ENCODE measurements around the gene PLIN3. TPM values are rescaled to one million over a fixed set of nuclear protein-coding genes. Genes with fewer than 3 reads are reported as not detected.
"Not testable (repeated sequence)": the region's sequence is repeated elsewhere in the genome, so short reads cannot be mapped to it uniquely, and the experiment has no call there.

Gene PLIN3
- total and polyA plus RNA-seq, 9 of the 15 experiments (the other 6 are each of a cell fraction or from before 2014, with no cell fraction given), result 7.5 to 75.6 (median 43.1) TPM

DNA sequence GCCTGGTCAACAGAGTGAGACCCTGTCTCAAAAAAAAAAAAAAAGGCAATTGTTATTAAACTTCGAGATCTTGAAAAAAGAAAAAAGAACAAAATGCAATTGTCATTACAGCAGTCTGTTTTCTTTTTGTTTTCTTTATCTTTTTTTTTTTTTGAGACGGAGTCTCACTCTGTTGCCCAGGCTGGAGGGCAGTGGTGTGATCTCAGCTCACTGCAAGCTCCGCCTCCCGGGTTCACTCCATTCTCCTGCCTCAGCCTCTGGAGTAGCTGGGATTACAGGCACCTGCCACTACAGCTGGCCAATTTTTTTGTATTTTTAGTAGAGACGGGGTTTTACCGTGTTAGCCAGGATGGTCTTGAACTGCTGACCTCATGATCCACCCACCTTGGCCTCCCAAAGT, 15.4 kb upstream of the PLIN3 start:
- H3K4me1 ChIP-seq (replicated peaks in 1 of 2; ENCODE audit: control insufficient read depth in 2 of 2, insufficient read depth in 2 of 2, low read length in 2 of 2); FAIRE-seq; H3K9ac ChIP-seq (ENCODE audit: insufficient read depth in 1 of 2, low read depth in 2 of 2, low read length in 2 of 2); in situ Hi-C loops (cut with MboI); H3K9me1 ChIP-seq (ENCODE audit: control insufficient read depth, insufficient read depth, low read length); H3K27me3 ChIP-seq (ENCODE audit: control insufficient read depth in 2 of 2, insufficient read depth in 2 of 2, low read length in 2 of 2); H3K4me2 ChIP-seq (ENCODE audit: insufficient read depth, low read length); H3K27ac ChIP-seq (ENCODE audit: extremely low read depth, low read depth, low read length); H3K79me2 ChIP-seq (ENCODE audit: control insufficient read depth, insufficient read depth, low read length); H3K4me3 ChIP-seq; POLR2A ChIA-PET; H4K20me1 ChIP-seq (replicated peaks; ENCODE audit: control insufficient read depth, insufficient read depth, low read length); ATAC-seq; H3K9me3 ChIP-seq (replicated peaks; ENCODE audit: control insufficient read depth, insufficient read depth, low read depth, low read length); intact Hi-C loops (cut with micrococcal nuclease); BruUV-seq (replicated peaks); DNase-seq (ENCODE audit: extremely low read depth in 1 of 4, low spot score in 3 of 4); H3K36me3 ChIP-seq (ENCODE audit: control insufficient read depth, insufficient read depth, low read length); H2AFZ ChIP-seq (ENCODE audit: low read depth, low read length); CTCF ChIA-PET (ENCODE audit: low intra/inter-chr PET ratio): not testable (repeated sequence)
- peak; percentile 42; the same call in 1 of the 2 replicates for TF ChIP-seq ZNF121 (CRISPR knock-in tag; conservative IDR thresholded peaks at IDR 0.05)
- 24% methylated on average over 5 of the region's 6 CpGs for WGBS (ENCODE audit: insufficient coverage, low coverage, missing lambda C conversion rate)

DNA sequence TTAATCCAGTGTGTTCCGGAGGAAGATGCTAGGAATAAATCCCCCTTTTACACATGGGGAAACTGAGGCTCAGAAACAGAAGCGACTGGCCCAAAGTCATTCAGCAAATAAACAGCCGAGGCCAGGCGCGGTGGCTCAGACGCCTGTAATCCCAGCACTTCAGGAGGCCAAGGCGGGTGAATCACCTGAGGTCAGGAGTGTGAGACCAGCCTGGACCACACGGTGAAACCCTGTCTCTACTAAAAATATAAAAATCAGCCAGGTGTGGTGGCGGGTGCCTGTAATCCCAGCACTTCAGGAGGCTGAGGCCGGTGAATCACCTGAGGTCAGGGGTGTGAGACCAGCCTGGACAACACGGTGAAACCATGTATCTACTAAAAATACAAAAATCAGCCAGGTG, 11.6 kb upstream of the PLIN3 start:
- Histone ChIP-seq H3K27me3 (ENCODE audit: control insufficient read depth in 2 of 2, insufficient read depth in 2 of 2, low read length in 2 of 2) (no peaks in the 10 kb centered on the region), H4K20me1 (replicated peaks; ENCODE audit: control insufficient read depth, insufficient read depth, low read length) (no peaks in the 10 kb centered on the region), H3K4me2 (ENCODE audit: insufficient read depth, low read length) (no peak overlapping the region), H3K9ac (ENCODE audit: insufficient read depth in 1 of 2, low read depth in 2 of 2, low read length in 2 of 2) (no peak overlapping the region), H3K36me3 (ENCODE audit: control insufficient read depth, insufficient read depth, low read length) (no peaks in the 10 kb centered on the region), H3K27ac (ENCODE audit: extremely low read depth, low read depth, low read length) (no peak overlapping the region), H3K4me3 (no peak overlapping the region), H3K79me2 (ENCODE audit: control insufficient read depth, insufficient read depth, low read length) (no peaks in the 10 kb centered on the region), H3K9me3 (replicated peaks; ENCODE audit: control insufficient read depth, insufficient read depth, low read depth, low read length) (no peaks in the 10 kb centered on the region), H2AFZ (ENCODE audit: low read depth, low read length) (no peak overlapping the region), H3K9me1 (ENCODE audit: control insufficient read depth, insufficient read depth, low read length) (no peaks in the 10 kb centered on the region), H3K4me1 (replicated peaks in 1 of 2; ENCODE audit: control insufficient read depth in 2 of 2, insufficient read depth in 2 of 2, low read length in 2 of 2) (peaks cover 0 to 18% of the 10 kb centered on the region in 2 experiments; a peak in 2 of 5 replicates)
- FAIRE-seq (no peak), DNase-seq (ENCODE audit: extremely low read depth in 1 of 4, low spot score in 3 of 4) (no peak), ATAC-seq (no peak)
- in situ Hi-C loops (cut with MboI) (no loop called here), intact Hi-C loops (cut with micrococcal nuclease) (no loop called here)
- 60% methylated on average over 11 of the region's 11 CpGs for WGBS (ENCODE audit: insufficient coverage, low coverage, missing lambda C conversion rate)
- ChIA-PET POLR2A (interaction anchor here (0.6 to 0.9 kb wide), 3 partner anchors 9 to 156 kb away, joined by 3 read pairs; no protein-coding TSS in a partner anchor), CTCF (ENCODE audit: low intra/inter-chr PET ratio) (no interaction called here)
- no TSS peak for BruUV-seq (replicated peaks)
- TF ChIP-seq ZNF75A (CRISPR knock-in tag; IDR thresholded peaks at IDR 0.05) (no peak), MAFG (tag; conservative IDR thresholded peaks at IDR 0.05) (no peak), SAP30 (IDR thresholded peaks at IDR 0.05; ENCODE audit: borderline replicate concordance, insufficient read depth, low read depth, low read length, poor library complexity, severe bottlenecking) (no peak), CHD4 (IDR thresholded peaks at IDR 0.05; ENCODE audit: insufficient read depth, insufficient replicate concordance, low read depth, low read length, poor library complexity, severe bottlenecking) (no peak), ZNF561 (CRISPR knock-in tag; conservative IDR thresholded peaks at IDR 0.05) (no peak), RCOR1 (IDR thresholded peaks at IDR 0.05; ENCODE audit: borderline replicate concordance in 1 of 2, low read depth in 2 of 2, low read length in 2 of 2) (no peak), CBFA2T3 (IDR thresholded peaks at IDR 0.05) (no peak), POLR2B (IDR thresholded peaks at IDR 0.05; ENCODE audit: low read depth, partially characterized antibody) (no peak), ZBTB1 (CRISPR knock-in tag; IDR thresholded peaks at IDR 0.05; ENCODE audit: borderline replicate concordance, low read depth) (no peak)
- TF ChIP-seq, protein P1, sequence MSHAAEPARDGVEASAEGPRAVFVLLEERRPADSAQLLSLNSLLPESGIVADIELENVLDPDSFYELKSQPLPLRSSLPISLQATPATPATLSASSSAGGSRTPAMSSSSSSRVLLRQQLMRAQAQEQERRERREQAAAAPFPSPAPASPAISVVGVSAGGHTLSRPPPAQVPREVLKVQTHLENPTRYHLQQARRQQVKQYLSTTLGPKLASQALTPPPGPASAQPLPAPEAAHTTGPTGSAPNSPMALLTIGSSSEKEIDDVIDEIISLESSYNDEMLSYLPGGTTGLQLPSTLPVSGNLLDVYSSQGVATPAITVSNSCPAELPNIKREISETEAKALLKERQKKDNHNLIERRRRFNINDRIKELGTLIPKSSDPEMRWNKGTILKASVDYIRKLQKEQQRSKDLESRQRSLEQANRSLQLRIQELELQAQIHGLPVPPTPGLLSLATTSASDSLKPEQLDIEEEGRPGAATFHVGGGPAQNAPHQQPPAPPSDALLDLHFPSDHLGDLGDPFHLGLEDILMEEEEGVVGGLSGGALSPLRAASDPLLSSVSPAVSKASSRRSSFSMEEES (CRISPR knock-in tag; IDR thresholded peaks at IDR 0.05), result no peak
- TF ChIP-seq, protein P2, sequence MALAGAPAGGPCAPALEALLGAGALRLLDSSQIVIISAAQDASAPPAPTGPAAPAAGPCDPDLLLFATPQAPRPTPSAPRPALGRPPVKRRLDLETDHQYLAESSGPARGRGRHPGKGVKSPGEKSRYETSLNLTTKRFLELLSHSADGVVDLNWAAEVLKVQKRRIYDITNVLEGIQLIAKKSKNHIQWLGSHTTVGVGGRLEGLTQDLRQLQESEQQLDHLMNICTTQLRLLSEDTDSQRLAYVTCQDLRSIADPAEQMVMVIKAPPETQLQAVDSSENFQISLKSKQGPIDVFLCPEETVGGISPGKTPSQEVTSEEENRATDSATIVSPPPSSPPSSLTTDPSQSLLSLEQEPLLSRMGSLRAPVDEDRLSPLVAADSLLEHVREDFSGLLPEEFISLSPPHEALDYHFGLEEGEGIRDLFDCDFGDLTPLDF (CRISPR knock-in tag; IDR thresholded peaks at IDR 0.05), result no peak

Data from K562 (cell line).